Liver (tissue), 3 donors: ENCODE data around the gene UBC.

Source experiments
- CTCF ChIP-seq: fragments of 150-350 bp; IDR thresholded peaks from 2 replicates; pipeline ENCODE4 v1.5.1; 2017; ENCODE audit warnings: improper control_type of control experiment, low read depth, low read length; ENCODE audit not compliant: missing input control
- MAX ChIP-seq: IDR thresholded peaks from 2 replicates; pipeline ENCODE4 v1.6.1; 2016; ENCODE audit warnings: antibody characterized with exemption
- SP1 ChIP-seq: IDR thresholded peaks from 2 replicates; pipeline ENCODE4 v1.6.1; 2018; ENCODE audit warnings: antibody characterized with exemption, mild to moderate bottlenecking
- TAF1 ChIP-seq: conservative IDR thresholded peaks from 2 replicates; pipeline ENCODE4 v1.6.1; 2016; ENCODE audit warnings: antibody characterized with exemption, mild to moderate bottlenecking
- donor health status: healthy.
- donor health status: healthy.

GRCh38 chr12:124869059-124869665 is 45.3 kb downstream of the UBC start:
- TF ChIP-seq CTCF (no peak), MAX (no peak), SP1 (no peak), TAF1 (no peak)
